ENCODE measurements around the gene SLC29A3. TPM values are rescaled to one million over a fixed set of nuclear protein-coding genes. Genes with fewer than 3 reads are reported as not detected.
A peak's percentile ranks its signal among the peaks of the same experiment; 100 is the strongest.

The SLC29A3 gene
- total RNA-seq (10 to 100 TPM in 1 of 2 donors, 1 to 10 TPM in 1; 7.8 to 13.4 TPM), polyA plus RNA-seq (ENCODE audit: insufficient read length in 6 of 6) (1 to 10 TPM; 7.6 to 9.8 (median 8.1) TPM)
- long read RNA-seq, donor 1, partial matches to known transcripts = 0 of 4 reads
- long read RNA-seq, donor 1, other reads (novel, unspliced or antisense) = 0 of 4 reads
- long read RNA-seq, donor 2, partial matches to known transcripts = 0 of 2 reads
- long read RNA-seq, donor 2, other reads (novel, unspliced or antisense) = 0 of 2 reads
- long read RNA-seq, donor 3 = 0 reads
- long read RNA-seq, donor 4, partial matches to known transcripts = 3 of 8 reads
- long read RNA-seq, donor 4, other reads (novel, unspliced or antisense) = 1 of 8 reads
- long read RNA-seq, donor 5, partial matches to known transcripts = 0 of 4 reads
- long read RNA-seq, donor 5, other reads (novel, unspliced or antisense) = 0 of 4 reads
- long read RNA-seq, donor 6, partial matches to known transcripts = 0 of 4 reads
- long read RNA-seq, donor 6, other reads (novel, unspliced or antisense) = 0 of 4 reads
- long read RNA-seq, donor 7 = 0 reads
- long read RNA-seq, donor 8, partial matches to known transcripts = 0 of 1 reads
- long read RNA-seq, donor 8, other reads (novel, unspliced or antisense) = 0 of 1 reads
- long read RNA-seq, donor 9 = 0 reads
- long read RNA-seq, donor 10, partial matches to known transcripts = 4 of 10 reads
- long read RNA-seq, donor 10, other reads (novel, unspliced or antisense) = 3 of 10 reads
- long read RNA-seq, donor 11, partial matches to known transcripts = 0 of 4 reads
- long read RNA-seq, donor 11, other reads (novel, unspliced or antisense) = 0 of 4 reads
- long read RNA-seq, donor 12, partial matches to known transcripts = 0 of 1 reads
- long read RNA-seq, donor 12, other reads (novel, unspliced or antisense) = 0 of 1 reads

GRCh38 chr10:71319042-71319799, at the start of gene SLC29A3:
TSS of gene SLC29A3 (plus strand) at chr10:71319259. CDS start at chr10:71319310, 51 bp downstream.
- peak; percentile 31 to 41 for TF ChIP-seq CTCF (IDR thresholded peaks at IDR 0.05)
- Histone ChIP-seq H3K4me1 (peaks cover 14 to 35% of the 10 kb centered on the region in 2 donors), H3K36me3 (peaks cover 0 to 5% of the 10 kb centered on the region in 2 donors), H3K4me3 (peak within 1 kb of the TSS; percentile 64 to 80), H3K27me3 (no peaks in the 10 kb centered on the region), H3K9me3 (no peaks in the 10 kb centered on the region), H3K27ac (peak within 1 kb of the TSS; percentile 55 to 73)
- DNase-seq (peak; percentile 73 to 95 (median 88)), ATAC-seq (peak; percentile 94)
- intact Hi-C loops (cut with DNase I) = no loop called here

GRCh38 chr10:71269301-71270288, 49.5 kb upstream of the SLC29A3 start:
- no peaks in the 10 kb centered on the region for H3K9me3 ChIP-seq
- H3K36me3 ChIP-seq = no peaks in the 10 kb centered on the region
- ATAC-seq (no peak), DNase-seq (no peak)
- H3K27me3 ChIP-seq = no peaks in the 10 kb centered on the region
- intact Hi-C loops (cut with DNase I) = loop anchor here in 1 of 2 donors (10.0 kb wide), 1 partner anchor 55 kb away; the partner anchor contains the start of gene UNC5B
- H3K4me3 ChIP-seq = no peak overlapping the region
- TF ChIP-seq CTCF (IDR thresholded peaks at IDR 0.05) = no peak
- no peak overlapping the region for H3K27ac ChIP-seq
- peaks cover 3 to 30% of the 10 kb centered on the region in 2 donors for H3K4me1 ChIP-seq

GRCh38 chr10:71270301-71271220, 48.5 kb upstream of the SLC29A3 start:
- Histone ChIP-seq H3K9me3 (no peaks in the 10 kb centered on the region), H3K27me3 (no peaks in the 10 kb centered on the region), H3K4me1 (peaks cover 3 to 39% of the 10 kb centered on the region in 2 donors), H3K27ac (no peak overlapping the region), H3K4me3 (no peak overlapping the region), H3K36me3 (no peaks in the 10 kb centered on the region)
- intact Hi-C loops (cut with DNase I) = loop anchor here in 1 of 2 donors (10.0 kb wide), 1 partner anchor 56 kb away; the partner anchor contains the start of gene UNC5B
- TF ChIP-seq CTCF (IDR thresholded peaks at IDR 0.05) = peak; percentile 34 to 57
- ATAC-seq = peak; percentile 80
- peak in 1 of 4 donors; percentile 71 for DNase-seq
